ENCODE measurements around the gene OPCML. TPM values are rescaled to one million over a fixed set of nuclear protein-coding genes. Genes with fewer than 3 reads are reported as not detected.

OPCML gene
- total RNA-seq, 1 donor from 2014 or later, result 1.2 TPM

DNA sequence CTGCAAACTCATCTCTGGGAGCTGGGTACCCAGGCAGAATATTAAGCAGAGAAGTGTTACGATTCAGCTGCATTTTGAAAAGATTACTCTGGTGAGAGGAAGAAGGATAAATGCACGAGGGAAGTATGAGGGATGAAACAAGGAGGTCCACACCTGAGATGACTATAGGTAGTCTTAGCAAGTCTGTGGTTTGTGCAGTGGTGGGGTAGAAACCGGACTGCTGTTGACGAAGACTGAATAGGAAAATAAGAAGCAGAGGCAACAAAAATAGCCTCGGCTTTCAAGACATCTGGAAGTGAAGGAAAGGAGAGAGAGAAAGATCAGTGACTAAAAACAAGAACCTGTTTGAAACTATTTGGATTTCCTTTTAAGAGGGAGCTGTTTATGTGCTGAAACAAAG is 810.8 kb downstream of the OPCML start:
- DNase-seq (ENCODE audit: low read depth, low spot score), result no peak
- H3K4me1 Mint-ChIP-seq, result peaks cover 12% of the 10 kb centered on the region
- no peak overlapping the region for H3K4me3 Mint-ChIP-seq
- no peaks in the 10 kb centered on the region for H3K27me3 Mint-ChIP-seq (ENCODE audit: low read depth)
- peaks cover 9% of the 10 kb centered on the region for H3K9me3 Mint-ChIP-seq
- H3K27ac Mint-ChIP-seq (ENCODE audit: unreplicated experiment), result no peak overlapping the region
- TF ChIP-seq, protein P1, sequence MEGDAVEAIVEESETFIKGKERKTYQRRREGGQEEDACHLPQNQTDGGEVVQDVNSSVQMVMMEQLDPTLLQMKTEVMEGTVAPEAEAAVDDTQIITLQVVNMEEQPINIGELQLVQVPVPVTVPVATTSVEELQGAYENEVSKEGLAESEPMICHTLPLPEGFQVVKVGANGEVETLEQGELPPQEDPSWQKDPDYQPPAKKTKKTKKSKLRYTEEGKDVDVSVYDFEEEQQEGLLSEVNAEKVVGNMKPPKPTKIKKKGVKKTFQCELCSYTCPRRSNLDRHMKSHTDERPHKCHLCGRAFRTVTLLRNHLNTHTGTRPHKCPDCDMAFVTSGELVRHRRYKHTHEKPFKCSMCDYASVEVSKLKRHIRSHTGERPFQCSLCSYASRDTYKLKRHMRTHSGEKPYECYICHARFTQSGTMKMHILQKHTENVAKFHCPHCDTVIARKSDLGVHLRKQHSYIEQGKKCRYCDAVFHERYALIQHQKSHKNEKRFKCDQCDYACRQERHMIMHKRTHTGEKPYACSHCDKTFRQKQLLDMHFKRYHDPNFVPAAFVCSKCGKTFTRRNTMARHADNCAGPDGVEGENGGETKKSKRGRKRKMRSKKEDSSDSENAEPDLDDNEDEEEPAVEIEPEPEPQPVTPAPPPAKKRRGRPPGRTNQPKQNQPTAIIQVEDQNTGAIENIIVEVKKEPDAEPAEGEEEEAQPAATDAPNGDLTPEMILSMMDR (conservative IDR thresholded peaks at IDR 0.05), result no peak
- H3K36me3 Mint-ChIP-seq (ENCODE audit: low read depth), result no peaks in the 10 kb centered on the region

DNA sequence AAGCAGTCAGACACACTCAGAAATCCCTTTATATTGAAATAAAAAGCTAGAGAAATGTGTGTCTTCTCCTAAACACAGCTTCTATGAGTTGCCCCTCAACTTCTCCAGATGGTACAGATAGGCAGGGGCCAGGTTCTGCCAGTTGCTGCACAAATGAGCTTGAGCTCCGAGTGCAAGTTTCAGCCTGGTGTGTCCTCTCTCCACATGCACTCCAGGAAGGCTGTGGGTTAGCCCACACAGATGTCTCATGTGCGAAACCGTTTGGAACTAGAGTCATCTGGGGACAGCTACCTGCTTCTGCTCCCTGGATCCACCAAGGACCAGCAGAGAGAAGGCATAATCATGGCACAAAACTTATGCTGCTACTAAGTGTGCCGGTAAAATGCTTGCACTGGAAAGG is 812.6 kb downstream of the OPCML start:
- peaks cover 12% of the 10 kb centered on the region for H3K4me1 Mint-ChIP-seq
- H3K4me3 Mint-ChIP-seq, result no peak overlapping the region
- no peak overlapping the region for H3K27ac Mint-ChIP-seq (ENCODE audit: unreplicated experiment)
- no peaks in the 10 kb centered on the region for H3K36me3 Mint-ChIP-seq (ENCODE audit: low read depth)
- no peak for DNase-seq (ENCODE audit: low read depth, low spot score)
- H3K27me3 Mint-ChIP-seq (ENCODE audit: low read depth), result no peaks in the 10 kb centered on the region
- TF ChIP-seq, protein P1 (conservative IDR thresholded peaks at IDR 0.05), result no peak
- H3K9me3 Mint-ChIP-seq, result peaks cover 3% of the 10 kb centered on the region

DNA sequence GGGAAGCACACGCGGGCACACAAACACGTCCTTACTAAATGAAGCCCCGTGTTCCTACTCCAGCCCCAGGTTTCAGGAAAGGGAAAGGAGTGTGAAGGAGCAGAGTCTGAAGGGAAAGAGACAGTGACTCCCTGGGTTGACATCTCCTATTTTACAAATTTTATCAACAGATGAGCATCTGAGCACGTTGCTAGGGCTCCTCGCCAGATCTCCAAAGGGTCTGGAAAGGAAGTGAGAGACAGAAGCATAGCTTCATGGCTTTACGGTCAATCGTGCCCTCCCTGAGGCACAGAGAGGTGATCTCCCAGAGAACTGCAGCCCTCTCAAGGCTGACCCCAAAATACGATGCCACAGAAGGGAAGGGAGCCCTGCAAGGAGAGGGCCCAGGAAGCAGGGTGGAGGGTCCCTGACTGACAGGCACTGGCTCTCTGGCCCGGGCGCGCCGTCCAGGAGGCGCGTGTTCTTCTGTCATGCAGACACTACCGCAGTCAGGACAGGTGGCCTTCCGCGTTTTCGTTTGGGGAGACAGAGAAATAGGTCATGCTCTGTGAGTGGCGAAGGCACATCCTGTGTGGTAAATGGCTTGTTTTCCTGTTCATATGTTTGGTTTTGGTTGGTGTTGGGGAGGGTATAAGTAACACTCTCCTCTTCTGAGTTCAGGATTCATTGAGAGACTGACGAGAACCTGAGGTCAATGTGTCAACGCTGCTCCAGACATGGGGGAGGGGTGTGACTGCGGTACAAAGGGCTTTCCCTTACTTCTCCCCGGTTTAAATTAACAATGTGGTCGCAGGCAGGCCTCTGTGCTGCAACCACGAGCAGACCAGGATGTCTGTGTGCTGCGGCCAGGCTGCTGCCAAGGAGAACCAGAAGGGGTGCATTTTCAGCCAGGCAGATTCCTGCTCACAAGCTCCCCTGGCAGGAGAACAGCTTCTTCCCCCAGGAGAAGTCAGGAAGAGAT is 813.3 kb downstream of the OPCML start:
- TF ChIP-seq, protein P1 (conservative IDR thresholded peaks at IDR 0.05), result no peak
- peak; percentile 4 for DNase-seq (ENCODE audit: low read depth, low spot score)
- no peak overlapping the region for H3K27ac Mint-ChIP-seq (ENCODE audit: unreplicated experiment)
- H3K4me3 Mint-ChIP-seq, result no peak overlapping the region
- H3K27me3 Mint-ChIP-seq (ENCODE audit: low read depth), result no peaks in the 10 kb centered on the region
- no peaks in the 10 kb centered on the region for H3K9me3 Mint-ChIP-seq
- no peaks in the 10 kb centered on the region for H3K36me3 Mint-ChIP-seq (ENCODE audit: low read depth)
- H3K4me1 Mint-ChIP-seq, result peaks cover 12% of the 10 kb centered on the region

DNA sequence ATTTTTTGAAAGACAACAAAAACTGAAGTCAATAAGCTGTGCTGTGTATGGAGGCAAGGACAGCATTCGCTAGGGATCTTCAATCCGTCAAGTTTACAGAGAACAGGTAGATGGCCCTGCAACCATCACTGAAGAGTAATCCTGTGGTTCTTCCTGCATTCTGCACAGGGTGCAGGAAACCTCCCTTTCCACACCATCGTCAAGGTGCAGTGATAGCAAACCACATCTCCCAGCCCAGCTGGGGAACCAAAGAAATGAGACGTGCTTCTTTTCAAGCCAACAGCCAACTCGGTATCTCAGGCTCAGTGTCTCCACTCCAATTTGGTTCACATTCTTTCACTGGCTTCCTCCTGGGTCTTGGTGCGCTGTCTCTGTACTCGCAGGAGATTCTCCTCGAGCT is 814.5 kb downstream of the OPCML start:
- no peaks in the 10 kb centered on the region for H3K27me3 Mint-ChIP-seq (ENCODE audit: low read depth)
- TF ChIP-seq, protein P1 (conservative IDR thresholded peaks at IDR 0.05), result no peak
- no peaks in the 10 kb centered on the region for H3K9me3 Mint-ChIP-seq
- peaks cover 12% of the 10 kb centered on the region for H3K4me1 Mint-ChIP-seq
- H3K36me3 Mint-ChIP-seq (ENCODE audit: low read depth), result no peaks in the 10 kb centered on the region
- DNase-seq (ENCODE audit: low read depth, low spot score), result no peak
- no peak overlapping the region for H3K27ac Mint-ChIP-seq (ENCODE audit: unreplicated experiment)
- no peak overlapping the region for H3K4me3 Mint-ChIP-seq

DNA sequence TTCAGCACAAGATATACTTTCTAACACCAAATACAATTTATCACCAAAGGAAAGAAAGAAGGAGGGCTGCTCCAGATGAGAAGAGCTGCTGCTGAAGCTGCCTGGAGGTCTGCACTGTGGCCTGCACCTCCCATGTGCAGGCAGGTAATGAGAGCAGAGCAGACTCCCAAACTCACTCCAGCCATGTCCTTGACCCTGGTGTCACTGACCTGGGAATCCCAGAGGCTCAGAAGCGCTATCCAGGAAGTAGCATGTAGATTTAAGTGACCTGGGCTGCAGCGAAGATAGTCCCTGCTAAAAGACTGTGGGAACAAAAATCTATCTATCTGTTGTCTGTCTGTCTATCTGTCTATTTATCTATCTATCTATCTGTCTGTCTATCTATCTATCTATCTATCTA is 816.3 kb downstream of the OPCML start:
- no peak for DNase-seq (ENCODE audit: low read depth, low spot score)
- Mint-ChIP-seq H3K27me3 (ENCODE audit: low read depth) (no peaks in the 10 kb centered on the region), H3K4me3 (no peak overlapping the region), H3K27ac (ENCODE audit: unreplicated experiment) (no peak overlapping the region), H3K36me3 (ENCODE audit: low read depth) (no peaks in the 10 kb centered on the region), H3K4me1 (peaks cover 8% of the 10 kb centered on the region), H3K9me3 (no peaks in the 10 kb centered on the region)
- TF ChIP-seq, protein P1 (conservative IDR thresholded peaks at IDR 0.05), result no peak

Measured in neural crest cell (in vitro differentiated cells).